ENCODE measurements around the gene SHANK2.

Gene SHANK2

DNA sequence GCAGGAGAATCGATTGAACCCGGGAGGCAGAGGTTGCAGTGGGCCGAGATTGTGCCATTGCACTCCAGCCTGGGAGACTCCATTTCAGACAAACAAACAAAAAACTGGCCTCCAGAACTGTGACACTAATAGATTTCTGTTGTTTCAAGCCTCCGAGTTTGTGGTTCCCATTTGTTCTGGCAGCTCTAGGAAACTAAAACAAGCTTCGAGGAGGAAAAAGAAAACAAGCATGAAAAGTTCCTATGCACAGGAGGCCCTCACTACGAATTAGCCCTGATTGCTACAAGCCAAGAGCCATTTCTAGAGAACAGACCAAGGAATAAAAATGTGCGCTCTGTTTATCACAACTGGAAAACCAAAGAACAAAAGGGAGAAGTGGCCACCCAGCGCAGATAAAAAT is 47.8 kb upstream of the SHANK2 start:
- Histone ChIP-seq H3K79me2 (ENCODE audit: low read length) (no peaks in the 10 kb centered on the region), H3K4me2 (ENCODE audit: low read depth, low read length) (no peak overlapping the region), H3F3A (ENCODE audit: insufficient read depth, low read length) (no peaks in the 10 kb centered on the region), H3K9me2 (replicated peaks; ENCODE audit: insufficient read depth, low read length) (no peaks in the 10 kb centered on the region), H3K9ac (ENCODE audit: low read length) (no peak overlapping the region), H3K36me3 (replicated peaks; ENCODE audit: insufficient read depth, low read length) (no peaks in the 10 kb centered on the region), H3K4me1 (ENCODE audit: low read length) (no peaks in the 10 kb centered on the region), H3K27me3 (replicated peaks; ENCODE audit: insufficient read depth, low read length) (peaks cover 98% of the 10 kb centered on the region), H2AFZ (ENCODE audit: low read length) (no peak overlapping the region), H3K4me3 (ENCODE audit: low read length) (no peak overlapping the region), H3K9me3 (replicated peaks; ENCODE audit: insufficient read depth, low read length) (no peaks in the 10 kb centered on the region), H4K20me1 (ENCODE audit: insufficient read depth, low read length) (no peaks in the 10 kb centered on the region), H3K27ac (ENCODE audit: low read length) (no peak overlapping the region)
- no peak for TF ChIP-seq EZH2phosphoT487 (IDR thresholded peaks at IDR 0.05; ENCODE audit: low read length)
- no peak for TF ChIP-seq EZH2 (optimal IDR thresholded peaks at IDR 0.05; ENCODE audit: low read depth, low read length)
- no peak for TF ChIP-seq CTCF (IDR thresholded peaks at IDR 0.05; ENCODE audit: low read length)
- no peak for DNase-seq

DNA sequence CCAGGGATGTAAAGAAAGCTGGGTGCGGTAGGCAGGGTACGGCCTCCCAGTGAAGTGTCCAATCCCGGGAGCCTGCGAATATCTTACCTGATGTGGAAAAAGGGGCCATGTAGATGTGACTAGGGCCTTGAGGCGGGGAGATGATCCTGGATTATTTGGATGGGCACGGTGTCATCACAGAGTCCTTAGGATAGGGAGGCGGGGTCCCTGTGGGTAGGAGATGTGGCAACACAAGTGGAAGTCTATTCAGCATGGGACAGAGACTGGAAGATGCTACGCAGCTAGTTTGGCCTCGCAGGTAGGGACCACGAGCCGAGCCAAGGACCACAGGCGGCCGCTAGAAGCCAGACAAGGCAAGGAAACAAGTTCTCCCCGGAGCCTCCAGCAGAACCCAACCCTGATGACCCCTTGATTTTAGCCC is 46.4 kb upstream of the SHANK2 start:
- no peaks in the 10 kb centered on the region for H3F3A ChIP-seq (ENCODE audit: insufficient read depth, low read length)
- no peak for DNase-seq
- no peak overlapping the region for H3K9ac ChIP-seq (ENCODE audit: low read length)
- no peaks in the 10 kb centered on the region for H3K9me3 ChIP-seq (replicated peaks; ENCODE audit: insufficient read depth, low read length)
- TF ChIP-seq EZH2phosphoT487 (IDR thresholded peaks at IDR 0.05; ENCODE audit: low read length) (no peak), EZH2 (optimal IDR thresholded peaks at IDR 0.05; ENCODE audit: low read depth, low read length) (no peak), CTCF (IDR thresholded peaks at IDR 0.05; ENCODE audit: low read length) (no peak)
- H3K36me3 ChIP-seq (replicated peaks; ENCODE audit: insufficient read depth, low read length): no peaks in the 10 kb centered on the region
- peaks cover 90% of the 10 kb centered on the region for H3K27me3 ChIP-seq (replicated peaks; ENCODE audit: insufficient read depth, low read length)
- H3K27ac ChIP-seq (ENCODE audit: low read length): no peak overlapping the region
- no peaks in the 10 kb centered on the region for H3K9me2 ChIP-seq (replicated peaks; ENCODE audit: insufficient read depth, low read length)
- no peaks in the 10 kb centered on the region for H4K20me1 ChIP-seq (ENCODE audit: insufficient read depth, low read length)
- no peak overlapping the region for H3K4me3 ChIP-seq (ENCODE audit: low read length)
- H3K4me2 ChIP-seq (ENCODE audit: low read depth, low read length): no peak overlapping the region
- no peaks in the 10 kb centered on the region for H3K4me1 ChIP-seq (ENCODE audit: low read length)
- no peak overlapping the region for H2AFZ ChIP-seq (ENCODE audit: low read length)
- no peaks in the 10 kb centered on the region for H3K79me2 ChIP-seq (ENCODE audit: low read length)

DNA sequence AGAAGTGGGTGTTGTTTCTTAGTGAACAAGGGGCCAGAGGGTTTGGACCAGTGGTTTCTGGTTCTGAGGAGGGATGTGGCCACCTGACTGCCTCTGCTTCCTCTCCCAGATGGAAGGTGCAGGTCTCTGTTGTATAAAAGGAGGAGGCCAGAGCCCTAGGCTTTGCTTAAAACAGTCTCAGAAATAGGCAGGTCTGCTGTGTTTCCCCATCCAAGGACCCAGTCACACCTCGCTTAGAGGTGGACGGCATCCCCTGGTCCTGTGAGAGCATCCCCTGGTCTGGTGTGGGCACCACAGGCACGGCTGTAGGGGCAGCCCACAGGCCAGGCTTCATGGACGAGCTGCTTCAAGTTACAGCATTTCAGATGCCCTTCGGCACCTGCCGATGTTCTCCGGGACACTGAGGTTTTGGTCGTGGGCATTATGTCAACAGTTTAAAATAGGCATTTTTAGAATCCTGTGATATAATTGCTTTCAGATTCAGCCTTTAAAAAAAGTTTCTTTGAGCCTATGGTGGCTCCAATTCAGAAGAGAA is 45.7 kb upstream of the SHANK2 start:
- H3K79me2 ChIP-seq (ENCODE audit: low read length): no peaks in the 10 kb centered on the region
- no peak for DNase-seq
- no peak overlapping the region for H2AFZ ChIP-seq (ENCODE audit: low read length)
- H3F3A ChIP-seq (ENCODE audit: insufficient read depth, low read length): no peaks in the 10 kb centered on the region
- H3K27me3 ChIP-seq (replicated peaks; ENCODE audit: insufficient read depth, low read length): peaks cover 89% of the 10 kb centered on the region
- no peak overlapping the region for H3K27ac ChIP-seq (ENCODE audit: low read length)
- H4K20me1 ChIP-seq (ENCODE audit: insufficient read depth, low read length): no peaks in the 10 kb centered on the region
- H3K4me3 ChIP-seq (ENCODE audit: low read length): no peak overlapping the region
- no peaks in the 10 kb centered on the region for H3K4me1 ChIP-seq (ENCODE audit: low read length)
- TF ChIP-seq CTCF (IDR thresholded peaks at IDR 0.05; ENCODE audit: low read length) (no peak), EZH2 (optimal IDR thresholded peaks at IDR 0.05; ENCODE audit: low read depth, low read length) (no peak), EZH2phosphoT487 (IDR thresholded peaks at IDR 0.05; ENCODE audit: low read length) (no peak)
- H3K4me2 ChIP-seq (ENCODE audit: low read depth, low read length): no peak overlapping the region
- no peaks in the 10 kb centered on the region for H3K9me2 ChIP-seq (replicated peaks; ENCODE audit: insufficient read depth, low read length)
- H3K9ac ChIP-seq (ENCODE audit: low read length): no peak overlapping the region
- H3K9me3 ChIP-seq (replicated peaks; ENCODE audit: insufficient read depth, low read length): no peaks in the 10 kb centered on the region
- H3K36me3 ChIP-seq (replicated peaks; ENCODE audit: insufficient read depth, low read length): no peaks in the 10 kb centered on the region

Data from MM.1S (cell line).